PC-3 (cell line): ENCODE measurements around the gene TRRAP. TPM values are rescaled to one million over a fixed set of nuclear protein-coding genes. Genes with fewer than 3 reads are reported as not detected.

Source experiments
- ATAC-seq: fragments of 200-7000 bp; cut with Tn5 transposase; 2 replicates; pipeline ENCODE4 v1.9.1; 2020; ENCODE audit warnings: mild to moderate bottlenecking, moderate library complexity
- BruUV-seq: library from RNA; stranded (reverse); fragments of 400-500 nt; replicated peaks from 2 replicates; lab custom pipeline; 2021; lab: Mats Ljungman, UMichigan
- CTCF ChIA-PET: fragments of 300-600 bp; sonication (Branson Sonifier 250); formaldehyde crosslinking; loops from one replicate; lab custom pipeline; 2022; ENCODE audit warnings: antibody characterized with exemption; lab: Charles Lee
- POLR2A ChIA-PET: fragments of 300-600 bp; sonication (Branson Sonifier 250); formaldehyde crosslinking; loops from one replicate; lab custom pipeline; 2022; ENCODE audit warnings: antibody characterized with exemption; ENCODE audit not compliant: unreplicated experiment; lab: Charles Lee
- DNase-seq: peaks from one replicate; pipeline ENCODE4 v3.0.0-alpha.2; 2015
- H2AFZ ChIP-seq: fragments of 300-600 bp; sonication (generic); 2 replicates; pipeline ENCODE4 v1.6.0; 2016; ENCODE audit warnings: antibody characterized with exemption, low read length
- H3F3A ChIP-seq: fragments of 300-600 bp; sonication (generic); one replicate; pipeline ENCODE4 v1.6.0; 2017; ENCODE audit warnings: antibody characterized with exemption, low read length, control low read depth, mild to moderate bottlenecking; ENCODE audit not compliant: unreplicated experiment
- H3K27ac ChIP-seq: fragments of 300-600 bp; sonication (generic); 2 replicates; pipeline ENCODE4 v1.5.1; 2016; ENCODE audit warnings: mild to moderate bottlenecking, low read length
- H3K27me3 ChIP-seq: fragments of 300-600 bp; sonication (generic); 2 replicates; pipeline ENCODE4 v1.6.1; 2016; ENCODE audit warnings: low read length, mixed read lengths
- H3K36me3 ChIP-seq: fragments of 300-600 bp; sonication (generic); 2 replicates; pipeline ENCODE4 v1.6.1; 2016; ENCODE audit warnings: low read depth, mixed run types, low read length, mixed read lengths
- H3K4me1 ChIP-seq: fragments of 300-600 bp; sonication (generic); 2 replicates; pipeline ENCODE4 v1.5.1; 2016; ENCODE audit warnings: low read length; ENCODE audit not compliant: insufficient read depth
- H3K4me2 ChIP-seq: fragments of 300-600 bp; sonication (generic); 2 replicates; pipeline ENCODE4 v1.6.0; 2016; ENCODE audit warnings: low read length
- H3K4me3 ChIP-seq: fragments of 300-600 bp; sonication (generic); 2 replicates; pipeline ENCODE4 v1.5.1; 2016; ENCODE audit warnings: mild to moderate bottlenecking, low read length, mixed read lengths
- H3K79me2 ChIP-seq: fragments of 300-600 bp; sonication (generic); 2 replicates; pipeline ENCODE4 v1.6.1; 2017; ENCODE audit warnings: low read length, mixed read lengths
- H3K9ac ChIP-seq: fragments of 300-600 bp; sonication (generic); 2 replicates; pipeline ENCODE4 v1.6.0; 2016; ENCODE audit warnings: mild to moderate bottlenecking, low read length
- H3K9me2 ChIP-seq: fragments of 300-600 bp; sonication (generic); replicated peaks from 2 replicates; pipeline ENCODE4 v1.6.1; 2016; ENCODE audit warnings: mixed run types, low read length, mixed read lengths
- H3K9me3 ChIP-seq: fragments of 300-600 bp; sonication (generic); 2 replicates; pipeline ENCODE4 v1.6.1; 2016; ENCODE audit warnings: low read length, mixed read lengths
- H4K20me1 ChIP-seq: fragments of 300-600 bp; sonication (generic); 2 replicates; pipeline ENCODE4 v1.6.1; 2016; ENCODE audit warnings: low read length, mixed read lengths
- CTCF ChIP-seq: fragments of 300-600 bp; sonication (generic); conservative IDR thresholded peaks from 2 replicates; pipeline ENCODE4 v1.5.1; 2017; ENCODE audit warnings: antibody characterized with exemption, low read depth, mild to moderate bottlenecking, low read length
- EZH2 ChIP-seq: fragments of 300-600 bp; sonication (generic); IDR thresholded peaks from one replicate; pipeline ENCODE4 v1.6.1; 2017; ENCODE audit warnings: antibody characterized with exemption, mild to moderate bottlenecking, low read length; ENCODE audit not compliant: unreplicated experiment
- EZH2phosphoT487 ChIP-seq: fragments of 300-600 bp; sonication (generic); IDR thresholded peaks from 2 replicates; pipeline ENCODE4 v1.6.1; 2018; ENCODE audit warnings: mild to moderate bottlenecking, antibody characterized with exemption, low read length, borderline replicate concordance
- intact Hi-C: fragments of 100-400 bp; cut with micrococcal nuclease; formaldehyde crosslinking; loops from 2 replicates; pipeline ENCODE4 v1.9.0; 2023
- total RNA-seq: library from RNA; depleted of rRNA; stranded (reverse); fragments of >200 nt; gene quantifications from 2 replicates; pipeline ENCODE4 v1.2.3, GENCODE V29; 2014

The TRRAP gene
- total RNA-seq, 1 experiment from 2014 or later = 17.7 TPM

- ATAC-seq (peak; percentile 13; the same call in 1 of the 2 replicates), DNase-seq (peak; percentile 19)
- TF ChIP-seq EZH2phosphoT487 = no peak
- peak; percentile 49 for TF ChIP-seq CTCF
- Histone ChIP-seq H3K9me2 (no peaks in the 10 kb centered on the region), H3K4me1 (peaks cover 10% of the 10 kb centered on the region), H3F3A (no peaks in the 10 kb centered on the region), H2AFZ (no peak overlapping the region), H3K27ac (no peak overlapping the region), H4K20me1 (no peaks in the 10 kb centered on the region), H3K4me2 (no peak overlapping the region), H3K4me3 (no peak overlapping the region), H3K9ac (no peak overlapping the region), H3K27me3 (no peaks in the 10 kb centered on the region), H3K9me3 (no peaks in the 10 kb centered on the region), H3K79me2 (peaks cover 6% of the 10 kb centered on the region; the same call in 1 of the 2 replicates), H3K36me3 (peaks cover 60% of the 10 kb centered on the region)
- no TSS peak for BruUV-seq
- intact Hi-C loops = no loop called here
- ChIA-PET CTCF (interaction anchor here (0.6 kb wide), 2 partner anchors 21 to 292 kb away, joined by 4 to 7 read pairs; no protein-coding TSS in a partner anchor), POLR2A (interaction anchor here (0.5 kb wide), 1 partner anchor 136 kb away, joined by 23 read pairs; no protein-coding TSS in a partner anchor)
Observed at GRCh38 chr7:99036546-99037111, 158.3 kb downstream of the TRRAP start.

GRCh38 chr7:99037327-99037940 lies 159.1 kb downstream of the TRRAP start:
- Histone ChIP-seq H3K79me2 (peaks cover 11% of the 10 kb centered on the region; the same call in 1 of the 2 replicates), H3K27me3 (no peaks in the 10 kb centered on the region), H3K9ac (no peak overlapping the region), H3K9me2 (no peaks in the 10 kb centered on the region), H3K9me3 (no peaks in the 10 kb centered on the region), H3K36me3 (peaks cover 60% of the 10 kb centered on the region), H3K4me2 (no peak overlapping the region), H4K20me1 (no peaks in the 10 kb centered on the region), H3F3A (no peaks in the 10 kb centered on the region), H2AFZ (no peak overlapping the region), H3K4me1 (peaks cover 13% of the 10 kb centered on the region), H3K4me3 (no peak overlapping the region), H3K27ac (no peak overlapping the region)
- POLR2A ChIA-PET = no interaction called here
- ATAC-seq (no peak), DNase-seq (peak; percentile 23)
- BruUV-seq = no TSS peak
- TF ChIP-seq EZH2 (no peak), CTCF (no peak), EZH2phosphoT487 (no peak)
- CTCF ChIA-PET = no interaction called here
- intact Hi-C loops = no loop called here
